ENCODE measurements around the gene PPP1CA.
A peak's percentile ranks its signal among the peaks of the same experiment; 100 is the strongest.

The PPP1CA gene

GRCh38 chr11:67437082-67437808 is 35.6 kb upstream of the PPP1CA start, which contains the start of gene PTPRCAP:
Gene PTPRCAP, minus strand, starts transcription at chr11:67437682. Its CDS starts 63 bp downstream, at chr11:67437619.
- Histone ChIP-seq H3K79me2 (ENCODE audit: low read length) (peaks cover 48% of the 10 kb centered on the region), H4K20me1 (ENCODE audit: insufficient read depth, low read length) (no peaks in the 10 kb centered on the region), H3K4me3 (ENCODE audit: low read length) (peak within 1 kb of the TSS; percentile 83), H3K36me3 (replicated peaks; ENCODE audit: low read depth, low read length) (peaks cover 39% of the 10 kb centered on the region), H2AFZ (ENCODE audit: low read depth, low read length) (no peak within 1 kb of the TSS), H3K27me3 (ENCODE audit: low read depth, low read length) (no peaks in the 10 kb centered on the region), H3K9me3 (ENCODE audit: insufficient read depth, low read length) (no peaks in the 10 kb centered on the region), H3K4me2 (ENCODE audit: low read length) (peak within 1 kb of the TSS; percentile 99), H3K27ac (ENCODE audit: low read length) (peak within 1 kb of the TSS; percentile 96), H3K4me1 (ENCODE audit: low read length) (peaks cover 58% of the 10 kb centered on the region), H3K9ac (ENCODE audit: low read length) (peak within 1 kb of the TSS; percentile 99)
- TF ChIP-seq CTCF (IDR thresholded peaks at IDR 0.05; ENCODE audit: low read depth, low read length) (no peak), EZH2phosphoT487 (IDR thresholded peaks at IDR 0.05; ENCODE audit: low read depth) (no peak)

DNA sequence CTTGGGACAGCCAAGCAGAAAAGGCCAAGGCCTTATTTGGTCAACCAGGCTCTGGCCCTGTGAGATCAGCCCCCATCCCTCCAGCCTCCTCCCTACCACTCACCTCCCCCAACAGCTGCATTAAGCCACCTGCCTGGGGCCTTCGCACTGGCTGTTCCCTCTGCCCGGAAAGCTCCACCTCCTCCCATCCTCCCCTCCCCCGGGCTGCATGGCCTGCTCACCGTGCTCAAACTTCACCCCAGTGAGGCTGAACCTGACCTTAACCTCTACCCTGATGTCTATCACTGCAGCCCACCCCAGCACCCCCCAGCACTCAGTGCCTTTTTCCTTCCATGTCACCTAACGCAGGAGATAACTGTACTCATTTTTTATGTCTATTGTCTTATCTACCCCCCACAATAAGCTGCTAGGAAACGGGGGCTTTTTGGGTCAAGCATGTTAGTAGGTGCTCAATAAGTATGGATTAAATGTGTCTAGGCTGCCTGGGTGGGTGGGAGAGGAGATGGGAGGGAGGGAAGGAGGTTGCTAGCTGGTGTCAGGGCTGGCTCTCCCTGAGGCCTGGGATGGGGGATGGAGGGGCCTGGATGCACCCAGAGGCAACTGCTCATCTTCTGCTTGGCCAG is 34.9 kb upstream of the PPP1CA start:
- Histone ChIP-seq H3K4me2 (ENCODE audit: low read length) (peak overlapping the region; percentile 99), H3K79me2 (ENCODE audit: low read length) (peaks cover 48% of the 10 kb centered on the region), H3K27ac (ENCODE audit: low read length) (peak overlapping the region; percentile 96), H3K27me3 (ENCODE audit: low read depth, low read length) (no peaks in the 10 kb centered on the region), H3K9ac (ENCODE audit: low read length) (peak overlapping the region; percentile 99), H4K20me1 (ENCODE audit: insufficient read depth, low read length) (no peaks in the 10 kb centered on the region), H2AFZ (ENCODE audit: low read depth, low read length) (no peak overlapping the region), H3K4me1 (ENCODE audit: low read length) (peaks cover 58% of the 10 kb centered on the region), H3K4me3 (ENCODE audit: low read length) (peak overlapping the region; percentile 83), H3K36me3 (replicated peaks; ENCODE audit: low read depth, low read length) (peaks cover 42% of the 10 kb centered on the region), H3K9me3 (ENCODE audit: insufficient read depth, low read length) (no peaks in the 10 kb centered on the region)
- TF ChIP-seq EZH2phosphoT487 (IDR thresholded peaks at IDR 0.05; ENCODE audit: low read depth) (no peak), CTCF (IDR thresholded peaks at IDR 0.05; ENCODE audit: low read depth, low read length) (no peak)

DNA sequence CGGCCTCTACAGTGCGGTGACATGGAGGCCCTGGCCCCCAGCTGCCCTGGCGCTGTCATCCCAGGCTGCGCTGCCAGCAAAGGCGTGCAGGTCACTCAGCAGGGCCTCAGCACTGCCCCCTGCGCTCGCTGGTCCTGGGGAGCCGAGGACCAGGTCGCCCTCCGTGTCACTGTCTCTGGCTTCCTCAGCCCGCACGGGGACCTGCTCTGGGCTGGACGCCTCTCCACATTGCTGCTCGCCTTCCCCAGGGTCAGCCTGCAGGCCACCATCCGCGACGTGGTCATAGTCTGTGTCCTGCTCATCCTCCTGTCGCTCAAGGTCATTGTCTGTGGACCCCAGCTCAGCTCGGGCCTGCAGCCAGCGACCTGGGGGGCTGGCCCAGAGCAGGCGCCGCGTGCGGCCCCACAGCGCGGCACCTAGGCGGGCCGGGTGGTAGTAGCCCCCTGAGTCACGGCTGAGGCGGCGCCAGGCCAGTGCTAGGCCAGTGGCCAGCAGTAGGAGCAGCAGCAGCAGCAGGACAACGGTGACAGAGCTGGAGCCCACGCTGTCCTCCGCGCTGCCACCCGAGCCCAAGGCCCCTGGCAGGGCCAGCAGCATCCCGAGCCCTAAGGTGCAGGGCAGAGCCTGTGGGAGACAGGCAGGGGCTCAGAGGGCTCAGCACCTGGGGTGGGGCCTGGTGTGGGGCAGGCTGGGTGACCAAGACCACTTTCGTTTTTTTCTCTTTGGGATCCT is 34.2 kb upstream of the PPP1CA start:
- Histone ChIP-seq H3K9ac (ENCODE audit: low read length) (peak overlapping the region; percentile 99), H3K4me1 (ENCODE audit: low read length) (peaks cover 58% of the 10 kb centered on the region), H3K4me3 (ENCODE audit: low read length) (peak overlapping the region; percentile 83), H3K27me3 (ENCODE audit: low read depth, low read length) (no peaks in the 10 kb centered on the region), H3K36me3 (replicated peaks; ENCODE audit: low read depth, low read length) (peaks cover 42% of the 10 kb centered on the region), H3K9me3 (ENCODE audit: insufficient read depth, low read length) (no peaks in the 10 kb centered on the region), H3K27ac (ENCODE audit: low read length) (peak overlapping the region; percentile 96), H3K4me2 (ENCODE audit: low read length) (peak overlapping the region; percentile 99), H3K79me2 (ENCODE audit: low read length) (peaks cover 48% of the 10 kb centered on the region), H2AFZ (ENCODE audit: low read depth, low read length) (no peak overlapping the region), H4K20me1 (ENCODE audit: insufficient read depth, low read length) (no peaks in the 10 kb centered on the region)
- TF ChIP-seq CTCF (IDR thresholded peaks at IDR 0.05; ENCODE audit: low read depth, low read length), result no peak
- TF ChIP-seq EZH2phosphoT487 (IDR thresholded peaks at IDR 0.05; ENCODE audit: low read depth), result no peak

Data from OCI-LY3 (cell line).